CD4-positive, alpha-beta T cell treated with Interleukin-17A for 1 hour (primary cell): ENCODE data around the gene PITRM1.
"Not testable (repeated sequence)": the region's sequence is repeated elsewhere in the genome, so short reads cannot be mapped to it uniquely, and the experiment has no call there.

Experiments used
- DNase-seq: peaks from one replicate; pipeline ENCODE4 v3.0.0-alpha.2; 2020

Gene PITRM1

DNA sequence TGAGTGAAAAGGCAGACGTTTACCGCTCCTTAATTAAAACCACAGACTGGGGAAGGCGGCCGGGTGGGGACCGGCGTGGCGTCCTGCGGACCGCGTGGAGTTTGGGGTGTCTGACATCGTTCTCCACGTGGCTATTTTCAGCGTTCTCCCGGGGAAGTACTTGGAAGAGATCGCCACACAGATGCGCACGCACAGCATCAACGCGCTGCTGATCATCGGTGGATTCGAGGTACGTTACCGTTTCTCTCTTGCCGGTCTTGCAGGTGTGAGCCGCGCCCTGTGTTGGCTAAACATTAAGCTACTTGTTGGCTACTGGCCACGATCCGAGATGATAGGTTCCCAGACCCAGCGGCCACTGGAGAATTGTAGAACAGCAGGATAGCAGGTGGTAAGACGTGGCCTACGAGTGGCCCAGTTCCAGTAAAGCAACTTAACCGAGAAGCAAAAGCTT is 53.9 kb downstream of the PITRM1 start:
- DNase-seq, result no peak

DNA sequence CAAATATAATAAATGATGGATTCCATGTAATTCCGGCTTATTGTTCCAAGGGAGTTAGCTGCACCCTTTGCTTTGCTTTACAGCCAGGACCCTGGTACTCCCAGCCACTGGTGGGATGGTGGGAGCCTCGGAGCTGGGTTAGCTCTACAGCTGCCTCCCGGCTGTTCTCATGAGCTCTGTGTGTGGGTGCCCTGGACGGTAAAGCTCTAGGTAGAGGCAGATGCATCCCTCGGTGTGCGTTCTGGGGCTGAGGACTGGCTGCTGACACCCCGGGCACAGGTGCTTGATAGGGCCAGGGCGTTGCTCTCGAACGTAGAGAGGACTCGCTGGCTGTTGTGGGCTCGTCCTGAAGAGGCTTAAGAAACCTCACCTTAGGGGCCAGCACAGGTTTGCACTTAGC is 55.1 kb downstream of the PITRM1 start:
- no peak for DNase-seq

DNA sequence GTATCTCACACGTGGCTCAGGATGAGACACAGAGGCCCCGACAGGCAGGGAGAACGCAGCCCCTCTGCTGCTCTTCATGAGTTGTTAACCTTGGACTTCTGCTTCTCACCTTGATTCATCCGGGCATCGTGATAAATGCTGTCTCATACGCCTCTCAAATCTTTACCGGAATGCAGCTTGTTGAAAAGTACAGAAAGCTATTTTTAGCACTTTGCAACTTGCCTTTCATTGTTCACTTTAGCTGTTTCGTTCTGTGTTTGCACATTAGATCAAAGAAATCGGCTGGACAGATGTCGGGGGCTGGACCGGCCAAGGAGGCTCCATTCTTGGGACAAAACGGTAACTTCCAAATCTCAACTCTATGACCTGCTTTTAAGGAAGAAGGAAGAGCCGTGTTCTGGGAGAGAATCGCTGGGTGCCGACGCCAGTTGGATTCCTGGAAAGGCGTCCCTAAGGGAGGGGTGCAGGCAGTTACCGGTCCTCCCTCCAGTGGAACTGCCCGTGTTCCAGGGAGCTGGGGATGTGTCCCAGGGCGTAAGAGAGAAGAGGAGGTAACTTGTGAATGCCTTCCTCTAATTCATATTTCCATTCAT is 56.0 kb downstream of the PITRM1 start:
- DNase-seq, result no peak

DNA sequence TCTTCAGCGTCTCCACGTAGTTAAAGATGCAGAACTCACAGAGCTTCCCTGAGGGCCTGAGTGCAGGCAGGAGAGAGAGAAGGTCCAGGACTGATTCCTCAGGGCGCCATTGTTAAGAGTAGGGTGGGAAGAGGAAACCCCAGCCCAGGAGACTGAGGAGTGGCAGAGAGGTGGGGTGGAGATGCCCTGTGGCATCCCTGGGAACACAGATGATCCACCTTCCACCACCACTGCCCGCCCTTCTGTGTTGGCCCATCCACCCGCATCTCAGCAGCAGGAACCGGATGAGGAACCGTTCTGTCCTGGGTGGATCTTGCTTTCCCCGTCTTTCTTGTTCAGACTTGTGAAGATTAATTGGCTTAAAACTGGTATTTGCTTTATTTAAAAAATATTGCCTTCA is 56.9 kb downstream of the PITRM1 start:
- no peak for DNase-seq

DNA sequence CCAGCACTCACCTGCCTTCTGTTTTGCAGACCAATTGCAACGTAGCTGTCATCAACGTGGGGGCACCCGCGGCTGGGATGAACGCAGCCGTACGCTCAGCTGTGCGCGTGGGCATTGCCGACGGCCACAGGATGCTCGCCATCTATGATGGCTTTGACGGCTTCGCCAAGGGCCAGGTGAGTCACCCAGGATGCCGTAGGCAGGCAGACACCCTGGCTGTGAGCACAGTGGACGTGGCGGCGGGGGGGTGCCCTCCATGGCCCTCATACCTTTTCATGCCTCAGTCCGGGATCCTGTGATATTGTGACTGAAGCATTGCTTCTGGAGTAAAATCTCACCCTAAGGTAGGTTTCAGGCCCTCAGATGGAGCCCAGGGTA is 59.2 kb downstream of the PITRM1 start:
- no peak for DNase-seq

DNA sequence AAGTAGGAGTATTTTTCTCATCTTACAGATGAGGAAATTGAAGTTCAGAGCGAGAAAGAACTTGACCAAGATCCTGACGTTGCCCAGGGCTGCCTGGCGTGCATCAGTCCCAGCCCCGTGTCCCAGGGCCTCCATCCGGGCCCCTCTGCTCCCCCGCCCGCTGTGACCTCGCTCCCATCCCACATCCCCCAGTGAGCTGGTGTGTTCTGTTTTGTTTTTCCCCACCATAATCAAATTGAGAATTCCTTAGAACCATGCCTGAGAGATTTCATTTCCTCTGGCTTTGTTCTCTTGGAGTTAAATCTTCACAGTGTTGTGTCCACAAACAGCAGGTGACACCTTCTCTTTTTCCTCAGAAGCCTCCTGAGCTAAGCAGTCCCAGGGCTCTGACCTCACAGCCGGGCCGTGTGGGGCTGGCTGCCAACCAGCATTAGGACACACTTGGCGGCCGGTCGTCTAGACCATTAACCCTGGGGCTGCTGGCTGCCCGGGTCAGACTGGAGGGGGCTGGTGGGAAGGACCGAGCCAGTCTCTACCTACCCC is 60.9 kb downstream of the PITRM1 start:
- DNase-seq, result no peak

DNA sequence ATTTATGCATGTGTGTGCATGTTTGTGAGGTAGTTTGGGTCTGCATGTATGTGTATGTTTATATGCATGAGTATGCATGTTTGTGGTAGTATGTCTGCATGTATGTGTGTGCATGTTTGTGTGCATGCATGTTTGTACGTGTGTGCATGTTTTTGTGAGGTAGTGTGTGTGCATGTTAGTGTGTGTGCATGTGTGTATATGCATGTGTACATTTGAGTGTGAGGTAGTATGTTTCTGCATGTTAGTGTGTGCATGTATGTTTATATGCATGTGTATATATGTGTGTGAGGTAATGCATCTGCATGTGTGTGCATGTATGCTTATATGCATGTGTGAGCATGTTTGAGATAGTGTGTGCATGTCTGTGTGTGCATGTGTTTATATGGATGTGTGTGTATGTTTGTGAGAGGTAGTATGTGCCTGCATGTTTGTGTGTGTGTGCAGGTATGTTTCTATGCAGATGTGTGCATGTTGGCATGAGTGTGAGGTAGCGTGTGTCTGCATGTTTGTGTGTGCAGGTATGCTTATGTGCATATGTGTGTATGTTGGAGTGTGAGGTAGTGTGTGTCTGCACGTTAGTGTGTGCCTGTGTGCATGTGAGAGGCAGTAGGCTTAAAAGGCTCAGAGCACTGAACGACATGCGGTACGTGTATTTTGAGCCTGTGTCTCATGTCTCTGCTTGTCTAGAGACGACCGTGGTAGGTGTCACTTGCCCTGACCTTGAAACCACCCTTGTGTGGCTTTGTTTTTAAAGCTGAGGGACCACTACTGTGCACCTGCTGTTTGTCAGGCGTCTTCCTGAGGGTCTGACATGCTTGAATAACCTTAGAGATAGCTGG is 61.6 kb downstream of the PITRM1 start:
- DNase-seq, result no peak

DNA sequence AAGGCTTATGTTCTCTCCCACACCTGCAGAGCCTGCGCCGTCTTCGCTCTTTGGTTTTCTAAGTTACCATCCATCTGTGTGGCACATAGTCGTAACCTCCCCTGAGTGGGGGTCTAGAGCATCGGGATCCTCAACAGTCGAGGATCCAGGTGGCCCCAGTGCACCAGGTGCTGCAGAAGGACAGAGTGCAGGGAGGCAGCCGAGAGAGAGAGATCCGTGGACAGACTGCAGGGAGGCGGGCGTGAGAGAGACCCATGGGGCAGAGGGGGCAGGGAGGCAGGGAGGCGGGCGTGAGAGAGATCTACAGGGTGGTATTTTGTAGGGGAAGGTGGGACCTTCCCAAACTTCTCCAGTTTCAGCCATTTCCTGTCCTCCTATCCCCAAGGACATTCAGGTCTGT is 62.9 kb downstream of the PITRM1 start:
- DNase-seq, result no peak

DNA sequence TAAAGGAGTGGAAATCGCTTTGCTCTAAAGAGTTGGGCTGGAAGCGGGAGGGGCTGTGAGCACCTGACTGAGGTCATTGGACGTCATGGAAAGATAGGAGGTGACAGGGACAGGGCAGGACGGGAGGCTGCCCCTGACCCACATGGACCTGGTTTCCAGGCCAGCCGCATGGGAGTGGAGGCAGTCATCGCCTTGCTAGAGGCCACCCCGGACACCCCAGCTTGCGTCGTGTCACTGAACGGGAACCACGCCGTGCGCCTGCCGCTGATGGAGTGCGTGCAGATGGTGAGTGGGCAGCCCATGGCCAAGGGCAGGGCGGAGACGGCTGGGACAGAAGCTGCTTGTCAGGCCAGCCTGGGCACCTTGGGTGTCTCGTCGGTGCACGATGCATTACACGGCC is 63.4 kb downstream of the PITRM1 start:
- no peak for DNase-seq

DNA sequence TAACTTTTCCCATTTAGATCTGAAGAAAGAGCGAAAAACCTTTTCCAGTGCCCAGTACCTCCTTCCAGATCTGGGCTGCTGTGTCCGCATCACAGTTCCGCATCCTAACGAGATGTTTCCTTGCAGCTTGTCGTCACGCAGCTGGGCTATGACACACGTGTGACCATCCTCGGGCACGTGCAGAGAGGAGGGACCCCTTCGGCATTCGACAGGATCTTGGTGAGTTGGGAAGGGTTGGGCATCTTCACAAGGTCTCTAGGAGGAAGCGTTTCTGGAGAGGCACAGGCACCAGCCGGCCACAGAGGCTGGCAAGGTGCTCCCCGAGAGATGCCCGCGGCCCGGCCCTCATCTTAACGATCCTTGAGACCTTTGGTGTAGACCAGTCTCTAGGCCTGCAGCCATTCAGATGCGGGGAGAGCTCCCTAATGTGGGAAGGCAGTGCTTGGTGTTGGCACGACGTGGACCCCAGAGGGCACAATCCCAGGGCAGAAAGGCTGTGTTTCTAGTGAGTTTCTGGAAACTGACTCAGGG is 63.9 kb downstream of the PITRM1 start:
- DNase-seq, result no peak

DNA sequence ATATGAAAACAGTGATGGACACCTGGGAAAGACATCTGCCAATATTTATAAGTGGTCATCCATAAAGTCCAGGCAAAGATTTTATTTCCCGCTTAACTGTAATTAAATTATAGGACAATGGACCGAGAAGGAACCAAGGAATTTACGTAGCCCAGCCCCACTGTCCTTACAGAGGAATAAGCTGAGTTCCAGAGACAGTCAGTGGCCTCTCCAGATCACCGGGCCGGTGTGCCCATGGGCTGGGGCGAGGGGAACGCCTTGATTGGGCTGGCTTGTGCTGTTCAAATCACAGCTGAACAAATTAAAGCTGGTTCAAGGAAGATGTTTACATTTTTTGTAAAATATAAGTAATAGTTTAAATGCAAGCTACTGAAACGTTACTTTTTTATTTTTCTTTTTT is 64.5 kb downstream of the PITRM1 start:
- no peak for DNase-seq

DNA sequence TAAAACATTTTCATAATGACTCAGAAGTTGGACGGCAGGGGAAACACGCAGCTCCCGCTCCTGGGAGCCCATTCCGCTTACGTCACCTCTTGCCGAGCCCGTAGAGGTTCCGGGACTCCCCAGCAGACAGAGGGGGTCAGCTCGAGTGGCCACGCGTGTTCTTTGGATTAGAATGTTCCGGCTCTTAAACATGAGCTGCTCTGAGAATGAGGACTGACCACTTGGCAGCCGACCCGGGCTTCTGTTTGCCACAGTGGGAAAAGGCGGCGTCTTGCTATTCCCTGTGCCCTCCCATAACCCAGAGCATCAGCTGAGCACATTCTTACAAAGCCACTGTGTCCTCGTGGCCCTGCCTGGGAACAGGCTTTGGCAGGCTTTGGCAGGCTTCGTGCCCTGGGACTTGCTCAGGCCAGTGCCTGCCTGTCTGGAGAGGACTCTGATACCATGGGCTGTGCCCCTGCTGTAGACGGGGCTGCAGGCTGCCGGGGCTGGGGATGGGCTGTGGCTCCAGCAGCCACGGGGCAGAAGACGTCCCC is 65.1 kb downstream of the PITRM1 start:
- DNase-seq, result no peak

DNA sequence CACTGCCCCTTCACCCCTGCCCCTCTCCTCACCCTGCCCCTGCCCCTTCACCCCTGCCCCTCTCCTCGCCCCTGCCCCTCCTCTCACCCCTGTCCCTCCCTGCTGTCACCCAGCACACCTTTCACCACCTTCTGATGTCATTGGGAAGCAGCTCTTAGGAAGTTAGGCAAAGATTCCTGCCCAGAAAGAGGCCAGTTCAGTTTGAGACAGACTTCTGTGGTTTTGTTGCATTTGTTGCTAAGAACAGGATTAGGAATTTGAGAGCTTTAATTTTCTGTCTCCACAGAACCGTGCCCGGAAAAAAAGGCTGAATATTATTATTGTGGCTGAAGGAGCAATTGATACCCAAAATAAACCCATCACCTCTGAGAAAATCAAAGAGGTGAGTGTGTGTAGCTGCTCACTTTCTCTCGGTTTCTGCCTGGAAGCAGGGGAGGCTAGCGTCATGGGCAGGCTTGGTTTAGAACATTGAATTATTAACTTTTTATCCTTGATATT is 65.6 kb downstream of the PITRM1 start:
- DNase-seq, result no peak

DNA sequence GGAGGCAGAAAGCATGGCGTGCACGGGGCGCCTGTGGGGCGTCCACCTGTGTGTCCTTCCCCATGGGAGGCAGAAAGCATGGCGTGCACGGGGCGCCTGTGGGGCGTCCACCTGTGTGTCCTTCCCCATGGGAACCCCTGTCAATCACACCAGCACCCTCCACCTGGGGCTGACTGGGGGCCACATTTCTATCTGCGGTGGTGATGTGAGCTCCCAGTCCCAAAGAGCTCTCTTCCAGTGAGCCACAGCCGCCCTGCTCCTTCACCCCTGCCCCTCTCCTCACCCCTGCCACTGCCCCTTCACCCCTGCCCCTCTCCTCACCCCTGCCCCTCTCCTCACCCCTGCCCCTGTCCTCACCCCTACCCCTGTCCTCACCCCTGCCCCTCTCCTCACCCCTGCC is 66.3 kb downstream of the PITRM1 start:
- DNase-seq, result not testable (repeated sequence)

DNA sequence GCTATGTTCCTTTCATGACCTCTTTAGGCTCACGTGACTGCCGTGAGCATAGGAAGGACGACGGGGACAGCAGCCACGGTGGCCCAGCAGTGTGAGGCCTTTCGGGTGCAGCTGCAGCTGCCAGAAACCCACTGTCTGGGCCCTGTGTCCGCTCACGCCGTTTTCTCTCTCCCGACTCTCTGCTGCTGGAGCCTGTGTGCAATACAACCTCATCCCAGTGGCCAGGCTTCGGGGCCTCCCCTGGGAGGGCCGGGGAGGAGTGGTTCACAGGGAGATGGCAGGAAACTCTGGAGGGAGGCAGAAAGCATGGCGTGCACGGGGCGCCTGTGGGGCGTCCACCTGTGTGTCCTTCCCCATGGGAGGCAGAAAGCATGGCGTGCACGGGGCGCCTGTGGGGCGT is 66.7 kb downstream of the PITRM1 start:
- no peak for DNase-seq

DNA sequence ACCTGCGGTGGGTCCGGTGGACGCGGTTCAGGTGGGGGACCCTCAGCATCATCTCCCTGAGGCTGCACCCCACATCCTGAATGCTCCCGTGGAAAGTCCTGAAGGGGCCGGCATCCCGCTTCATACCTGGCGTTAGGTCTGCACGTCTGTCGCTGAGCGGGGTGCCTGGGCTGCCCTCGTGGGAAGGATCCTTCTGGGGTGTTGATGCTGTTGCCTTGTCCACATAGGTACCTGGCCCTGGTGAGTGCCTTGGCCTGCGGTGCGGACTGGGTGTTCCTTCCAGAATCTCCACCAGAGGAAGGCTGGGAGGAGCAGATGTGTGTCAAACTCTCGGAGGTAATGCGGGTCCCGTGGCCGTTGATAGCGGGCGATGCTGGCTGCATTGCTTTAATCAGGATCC is 67.4 kb downstream of the PITRM1 start:
- no peak for DNase-seq

DNA sequence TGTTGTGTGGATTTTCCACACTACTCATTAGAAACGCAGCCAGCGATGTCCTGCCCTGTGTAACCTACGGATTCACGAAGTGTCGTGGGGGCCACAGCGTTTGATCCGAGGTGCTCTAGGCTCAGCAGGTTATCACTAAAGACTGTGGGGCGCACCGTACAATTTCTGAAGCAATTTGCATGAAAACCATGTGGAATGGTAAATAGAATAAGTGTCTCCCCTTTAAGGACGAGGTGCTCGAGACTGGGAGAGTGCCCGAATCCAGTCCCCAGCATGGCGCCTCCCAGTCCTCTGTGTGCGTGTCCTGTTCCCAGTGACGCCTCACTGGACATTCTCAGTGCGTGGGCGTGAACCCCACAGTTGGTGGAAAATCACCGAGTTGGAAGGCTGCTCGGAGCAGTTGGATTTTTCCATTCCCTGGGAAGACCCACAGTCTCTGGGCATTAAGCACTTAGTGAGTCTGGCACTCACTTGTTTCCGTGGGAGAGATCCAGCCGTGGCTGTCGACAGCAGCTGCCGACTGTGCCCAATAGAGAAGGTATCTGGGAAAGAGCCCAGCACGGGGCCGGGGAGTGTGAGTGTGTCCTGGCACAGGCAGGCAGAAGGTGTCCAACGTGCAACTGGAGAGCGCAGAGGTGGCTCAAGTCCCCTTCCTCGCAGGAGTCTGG is 68.2 kb downstream of the PITRM1 start:
- no peak for DNase-seq

DNA sequence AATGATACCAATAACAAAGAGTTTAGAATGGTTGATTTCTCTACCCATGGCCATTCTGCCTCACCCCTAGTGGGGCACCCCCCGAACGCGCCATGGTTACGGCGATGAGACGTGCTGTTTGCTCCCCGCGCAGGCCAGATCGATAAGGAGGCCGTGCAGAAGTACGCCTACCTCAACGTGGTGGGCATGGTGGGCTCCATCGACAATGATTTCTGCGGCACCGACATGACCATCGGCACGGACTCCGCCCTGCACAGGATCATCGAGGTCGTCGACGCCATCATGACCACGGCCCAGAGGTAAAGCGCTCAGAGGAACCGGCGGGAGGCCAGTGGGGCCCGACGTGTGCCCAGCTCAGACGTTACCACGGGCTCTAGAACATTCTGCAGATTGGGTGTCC is 68.9 kb downstream of the PITRM1 start:
- DNase-seq, result no peak

DNA sequence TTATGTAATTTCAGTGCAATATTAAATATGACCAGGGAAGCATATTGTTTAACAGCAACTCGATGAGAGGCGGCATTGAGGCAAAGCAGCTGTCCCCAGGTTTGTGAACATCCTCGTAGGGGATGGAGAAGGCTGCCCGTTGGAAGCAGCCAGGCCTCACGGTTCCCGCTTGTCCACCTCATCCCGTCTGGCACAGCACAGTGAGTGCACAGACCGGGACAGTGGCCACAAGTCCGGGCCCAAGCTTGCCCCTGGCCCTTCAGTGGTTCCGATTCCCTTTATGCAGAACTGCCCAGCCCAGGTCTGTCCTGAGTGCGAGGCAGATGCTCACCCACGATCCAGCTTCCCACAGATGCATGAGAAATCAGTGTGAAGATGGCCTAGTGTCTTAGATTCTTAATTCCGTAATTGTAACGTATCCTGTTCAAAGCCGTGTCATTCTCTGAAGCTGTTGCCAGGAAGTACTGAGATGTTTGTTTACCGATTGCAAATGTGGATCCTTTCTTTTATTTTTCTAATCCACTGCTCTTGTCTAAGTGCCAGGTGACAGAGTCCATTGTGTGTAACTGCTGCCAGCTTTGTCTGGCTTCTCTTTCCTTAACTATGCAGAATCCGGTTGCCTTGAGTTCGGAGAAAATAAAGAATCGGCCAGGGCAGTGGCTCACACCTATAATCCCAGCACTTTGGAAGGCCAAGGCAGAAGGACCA is 69.7 kb downstream of the PITRM1 start:
- no peak for DNase-seq

DNA sequence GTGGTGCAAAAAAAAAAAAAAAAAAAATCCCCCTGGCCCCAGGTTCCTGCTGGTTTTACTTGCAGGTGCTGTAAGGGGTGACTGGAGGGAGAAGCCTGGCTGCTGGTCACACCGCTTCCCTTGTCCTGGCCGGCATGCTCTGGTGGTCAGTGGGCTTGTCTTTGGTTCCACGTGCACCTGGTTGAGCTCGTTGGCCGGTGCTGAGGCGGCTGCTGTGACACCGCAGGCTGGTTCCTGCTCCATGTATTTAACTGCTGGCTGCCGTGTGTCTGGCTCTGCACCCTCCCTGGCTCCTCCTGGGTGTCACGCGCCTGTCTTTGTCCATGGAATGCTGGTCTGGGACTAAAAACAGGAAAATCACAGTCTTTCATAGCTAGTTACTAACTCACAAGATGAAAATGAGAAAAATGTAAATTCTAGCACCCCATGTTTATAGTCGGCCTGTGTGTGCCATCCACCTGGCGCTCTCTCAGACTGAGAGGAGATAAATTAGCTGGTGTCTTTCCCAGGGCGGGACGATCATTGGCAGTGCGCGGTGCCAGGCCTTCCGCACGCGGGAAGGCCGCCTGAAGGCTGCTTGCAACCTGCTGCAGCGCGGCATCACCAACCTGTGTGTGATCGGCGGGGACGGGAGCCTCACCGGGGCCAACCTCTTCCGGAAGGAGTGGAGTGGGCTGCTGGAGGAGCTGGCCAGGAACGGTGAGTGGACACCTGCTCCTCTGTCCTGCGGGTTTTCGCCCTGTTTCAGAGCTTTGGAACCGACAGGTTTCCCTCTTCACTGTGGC is 71.5 kb downstream of the PITRM1 start:
- no peak for DNase-seq

DNA sequence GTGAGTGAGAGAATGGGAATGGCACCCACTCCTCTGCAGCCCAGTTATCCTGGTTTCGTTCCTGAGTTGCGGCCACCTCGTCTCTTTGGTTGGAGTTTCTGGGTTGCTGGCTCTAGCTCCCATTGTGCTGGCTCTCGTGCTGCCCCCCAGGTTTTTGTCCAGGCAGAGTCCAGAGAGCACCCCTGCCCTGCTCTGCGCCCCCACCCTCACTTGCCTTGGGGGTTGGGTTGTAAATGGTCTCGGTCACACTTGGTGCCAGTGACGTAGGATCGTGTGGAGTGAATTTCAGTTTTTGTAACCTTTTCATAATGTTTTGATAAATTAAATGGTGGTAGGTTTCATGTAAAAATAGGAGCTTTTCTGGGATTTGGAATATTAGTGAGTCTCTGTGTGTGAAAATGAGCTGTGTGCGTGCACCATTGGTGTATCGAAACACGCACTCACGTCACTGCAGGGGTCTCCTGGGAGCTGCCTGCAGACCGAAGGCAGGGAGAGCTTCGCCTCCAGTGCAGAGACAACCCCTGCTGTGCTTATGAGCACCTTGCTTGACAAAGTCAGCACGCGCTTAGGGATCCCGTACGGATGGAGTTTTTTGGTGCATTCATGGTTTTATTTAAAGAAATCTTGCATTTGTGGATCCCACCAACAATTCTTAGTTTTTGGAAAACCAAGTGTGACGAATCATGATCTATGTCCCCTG is 72.3 kb downstream of the PITRM1 start:
- no peak for DNase-seq
